K562 (cell line): ENCODE data around the gene MKNK2. TPM values are rescaled to one million over a fixed set of nuclear protein-coding genes. Genes with fewer than 3 reads are reported as not detected.
A peak's percentile ranks its signal among the peaks of the same experiment; 100 is the strongest.

Experiments used
- ATF3 ChIP-seq, 2 experiments: fragments of 450-650 bp in 1 of 2; sonication (generic) in 1 of 2; formaldehyde crosslinking in 1 of 2; IDR thresholded peaks in 1 of 2; conservative IDR thresholded peaks in 1 of 2; 2 replicates each; pipeline versions ENCODE4 v1.6.1 to v1.8.1; 2016 to 2023; ENCODE audit warnings: mild to moderate bottlenecking in 2 of 2, moderate library complexity in 2 of 2, inconsistent platforms in 1 of 2, missing genetic modification reagents in 1 of 2
- CHCHD3 ChIP-seq: fragments of 250-450 bp; sonication (Bioruptor Pico); IDR thresholded peaks from 2 replicates; pipeline ENCODE4 v2.1.2; 2022; ENCODE audit warnings: mild to moderate bottlenecking
- DEAF1 ChIP-seq: fragments of 450-650 bp; formaldehyde crosslinking; IDR thresholded peaks from 2 replicates; pipeline ENCODE4 v1.4.0; 2020; ENCODE audit warnings: mild to moderate bottlenecking, moderate library complexity
- GABPB1 ChIP-seq: sonication (generic); formaldehyde crosslinking; IDR thresholded peaks from 2 replicates; pipeline ENCODE4 v1.8.0; 2022; ENCODE audit warnings: mild to moderate bottlenecking, missing genetic modification reagents
- ID3 ChIP-seq, 2 experiments: fragments of 250-450 bp in 1 of 2; fragments of 450-650 bp in 1 of 2; sonication (Bioruptor Pico) in 1 of 2; IDR thresholded peaks; 2 replicates each; pipeline versions ENCODE4 v1.6.1 to v1.8.0; 2016 to 2021; ENCODE audit warnings: mild to moderate bottlenecking in 2 of 2, moderate library complexity in 2 of 2, missing compliant biosample characterization in 1 of 2, missing genetic modification characterization in 1 of 2
- PKNOX1 ChIP-seq: fragments of 450-650 bp; IDR thresholded peaks from 2 replicates; pipeline ENCODE4 v1.6.1; 2016
- POLR2A ChIP-seq: fragments of 450-650 bp; conservative IDR thresholded peaks from 2 replicates; pipeline ENCODE4 v1.6.1; 2016
- RBFOX2 ChIP-seq: fragments of 200-400 bp; formaldehyde crosslinking; IDR thresholded peaks from 2 replicates; pipeline ENCODE4 v1.6.1; 2017; ENCODE audit warnings: low read depth, mild to moderate bottlenecking, low read length, moderate library complexity
- RBM22 ChIP-seq: fragments of 200-400 bp; formaldehyde crosslinking; IDR thresholded peaks from 2 replicates; pipeline ENCODE4 v1.6.1; 2018; ENCODE audit warnings: low read length, low read depth; ENCODE audit not compliant: poor library complexity, severe bottlenecking
- SOX6 ChIP-seq: fragments of 450-650 bp; IDR thresholded peaks from 2 replicates; pipeline ENCODE4 v1.6.1; 2014; ENCODE audit warnings: mild to moderate bottlenecking
- STAT6 ChIP-seq: sonication (generic); formaldehyde crosslinking; IDR thresholded peaks from 2 replicates; pipeline ENCODE4 v1.8.1; 2023; ENCODE audit warnings: mild to moderate bottlenecking, missing genetic modification reagents
- ZBTB49 ChIP-seq: sonication (generic); formaldehyde crosslinking; IDR thresholded peaks from 2 replicates; pipeline ENCODE4 v1.8.0; 2022; ENCODE audit warnings: missing genetic modification reagents, mild to moderate bottlenecking, borderline replicate concordance
- ZNF277 ChIP-seq: fragments of 250-450 bp; sonication (Bioruptor Pico); IDR thresholded peaks from 2 replicates; pipeline ENCODE4 v1.8.0; 2022; ENCODE audit warnings: inconsistent platforms, mild to moderate bottlenecking, moderate library complexity, borderline replicate concordance
- ZNF444 ChIP-seq: fragments of 250-450 bp; sonication (Bioruptor Pico); IDR thresholded peaks from 2 replicates; pipeline ENCODE4 v1.4.0; 2020; ENCODE audit warnings: mild to moderate bottlenecking, moderate library complexity
- ZNF589 ChIP-seq: fragments of 200-800 bp; sonication (Bioruptor generic); IDR thresholded peaks from 2 replicates; pipeline ENCODE4 v1.6.1; 2016; ENCODE audit warnings: low read depth, missing genetic modification characterization, missing compliant biosample characterization
- polyA plus RNA-seq, 8 experiments: library from polyadenylated mRNA; depleted of rRNA in 4 of 8; stranded (reverse) in 5 of 8; unstranded in 3 of 8; fragments of >200 nt; fragmentation: Nextera tagmentation in 2 of 8; fragmentation: Illumina TruSeq in 1 of 8; extraction: Ambion mirVana in 2 of 8; extraction: Trizol in 1 of 8; gene quantifications; 2 replicates each; pipeline versions ENCODE4 v1.2.1 to v1.2.3, GENCODE V29; 2011 to 2014; ENCODE audit warnings: inconsistent platforms in 1 of 8, missing spikeins in 1 of 8
- total RNA-seq, 7 experiments: library from RNA; depleted of rRNA in 6 of 7; stranded (reverse); fragments of >200 nt in 6 of 7; fragmentation: Illumina TruSeq in 2 of 7; extraction: Trizol in 2 of 7; gene quantifications; 2 replicates each; pipeline versions ENCODE4 v1.2.1 to v1.2.3, GENCODE V29; 2011 to 2021; ENCODE audit warnings: low replicate concordance in 1 of 7

The MKNK2 gene
- total and polyA plus RNA-seq, 9 of the 15 experiments (the other 6 are each of a cell fraction or from before 2014, with no cell fraction given), result 5.1 to 191 (median 51.9) TPM

- TF ChIP-seq ZNF589 (CRISPR knock-in tag) (no peak), SOX6 (no peak), ATF3 (IDR thresholded peaks at IDR 0.05) (peak; percentile 32; the same call in 1 of the 2 replicates), ATF3 (CRISPR knock-in tag; conservative IDR thresholded peaks at IDR 0.05) (no peak), CHCHD3 (CRISPR knock-in tag) (no peak), ID3 (CRISPR knock-in tag; IDR thresholded peaks at IDR 0.05) (no peak), ID3 (tag; IDR thresholded peaks at IDR 0.05) (no peak), RBFOX2 (peak; percentile 55), ZNF277 (CRISPR knock-in tag) (no peak), ZBTB49 (CRISPR knock-in tag) (no peak), GABPB1 (0 out of 2 replicates have a peak, but pooled peaks have one; percentile 30), POLR2A (0 out of 2 replicates have a peak, but pooled peaks have one; percentile 13), ZNF444 (no peak), DEAF1 (no peak), PKNOX1 (no peak), STAT6 (CRISPR knock-in tag) (no peak), RBM22 (peak; percentile 75)
Measured at GRCh38 chr19:2047449-2048103, 3.5 kb downstream of the MKNK2 start (continued).
